Transverse colon (tissue), 4 donors: ENCODE results near the gene SLIT3. TPM values are rescaled to one million over a fixed set of nuclear protein-coding genes. Genes with fewer than 3 reads are reported as not detected.

Experiments used
- DNase-seq: peaks from one replicate; pipeline ENCODE4 v3.0.0-alpha.2; 2019
- H3K27ac ChIP-seq, 4 donors: fragments of 200-600 bp; sonication (generic); 2 replicates each; pipeline ENCODE4 v1.5.1; 2016 to 2018; ENCODE audit warnings: inconsistent platforms in 4 of 4
- H3K27me3 ChIP-seq: fragments of 200-600 bp; sonication (generic); 2 replicates; pipeline ENCODE4 v1.5.1; 2017; ENCODE audit warnings: inconsistent platforms
- H3K36me3 ChIP-seq, 4 donors: fragments of 200-600 bp; sonication (generic); 2 replicates each; pipeline ENCODE4 v1.5.1; 2017 to 2019; ENCODE audit warnings: inconsistent platforms in 4 of 4
- H3K4me1 ChIP-seq, 4 donors: fragments of 200-600 bp; sonication (generic); 2 replicates each; pipeline ENCODE4 v1.5.1; 2017 to 2020; ENCODE audit warnings: inconsistent platforms in 4 of 4
- H3K4me3 ChIP-seq, 4 donors: fragments of 200-600 bp; sonication (generic); 1 replicate in 1 of 4; 2 replicates in 3 of 4; pipeline versions ENCODE4 v1.5.1 to v1.6.1; 2017 to 2019; ENCODE audit warnings: inconsistent platforms in 4 of 4
- H3K9me3 ChIP-seq, 2 donors: fragments of 200-600 bp; sonication (generic); 2 replicates each; pipeline ENCODE4 v1.5.1; 2017 to 2019; ENCODE audit warnings: inconsistent platforms in 2 of 2
- EP300 ChIP-seq: sonication (generic); formaldehyde crosslinking; IDR thresholded peaks from one replicate; pipeline ENCODE4 v1.6.1; 2017; ENCODE audit warnings: antibody characterized with exemption, low read depth
- POLR2A ChIP-seq: fragments of 450-650 bp; IDR thresholded peaks from one replicate; pipeline ENCODE4 v1.6.1; 2016; ENCODE audit warnings: antibody characterized with exemption, mild to moderate bottlenecking, moderate library complexity
- POLR2AphosphoS5 ChIP-seq, 3 donors: sonication (generic); formaldehyde crosslinking; IDR thresholded peaks; one replicate each; pipeline ENCODE4 v1.6.1; 2016; ENCODE audit warnings: antibody characterized with exemption in 3 of 3
- WGBS, 2 donors: methylation state at CpG; one replicate each; pipeline ENCODE4 v1.1.5; 2018; ENCODE audit warnings: low coverage in 1 of 2; 5-methylcytosine and 5-hydroxymethylcytosine counted together
- in situ Hi-C, 4 donors: fragments of 200-750 bp; cut with MboI; loops; one replicate each; pipeline versions ENCODE4 v1.15.0 to v1.15.1; 2017; ENCODE audit warnings: low sequenced_read_pairs in 3 of 4, low pct_ligation_motif_present in 1 of 4, low pct_unique_long_range_greater_than_20kb in 1 of 4
- intact Hi-C: fragments of 100-400 bp; cut with DNase I; formaldehyde crosslinking; loops from one replicate; pipeline ENCODE4 v1.15.1; 2023; ENCODE audit warnings: low total_unique reads
- total RNA-seq, 4 donors: library from RNA; depleted of rRNA; stranded (reverse); fragments of >200 nt; gene quantifications; one replicate each; pipeline ENCODE4 v1.1.0, GENCODE V29; 2016
- TF ChIP-seq, protein P1 (sequence below), 5 experiments: fragments of 200-600 bp in 3 of 5; fragments of 450-650 bp in 2 of 5; sonication (generic) in 3 of 5; IDR thresholded peaks; 1 replicate in 2 of 5; 2 replicates in 3 of 5; pipeline ENCODE4 v1.5.1; 2016 to 2017; ENCODE audit warnings: antibody characterized with exemption in 5 of 5, inconsistent platforms in 3 of 5, mild to moderate bottlenecking in 2 of 5, moderate library complexity in 1 of 5

The SLIT3 gene
- total RNA-seq, 4 donors from 2014 or later = 6.7 to 60.5 (median 9.6) TPM

DNA sequence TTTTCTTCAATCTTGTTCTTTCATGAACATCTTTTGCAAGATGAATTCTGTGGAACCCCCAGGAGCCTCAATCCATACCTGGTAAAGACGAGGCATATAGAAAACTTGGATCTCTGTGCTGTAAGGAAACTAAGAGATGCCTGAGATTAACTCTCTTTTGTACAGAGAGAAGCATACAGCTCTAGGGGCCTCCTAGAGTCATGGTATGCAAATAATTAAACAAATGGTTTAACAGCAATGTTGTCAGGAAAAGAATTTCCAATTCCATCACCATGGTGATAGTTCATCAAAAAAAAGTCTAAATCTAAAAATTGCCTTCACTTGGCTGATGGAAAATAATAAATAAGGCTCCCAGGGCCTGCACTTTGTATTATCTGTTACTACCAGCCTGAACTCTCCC is 275.4 kb downstream of the SLIT3 start:
- no peak for DNase-seq
- no peak overlapping the region for H3K4me3 ChIP-seq
- intact Hi-C loops (no loop called here), in situ Hi-C loops (no loop called here)
- H3K4me1 ChIP-seq = peaks cover 0 to 4% (median 0%) of the 10 kb centered on the region in 4 donors
- no peaks in the 10 kb centered on the region for H3K9me3 ChIP-seq
- TF ChIP-seq EP300 = no peak
- TF ChIP-seq POLR2A = no peak
- TF ChIP-seq POLR2AphosphoS5 (IDR thresholded peaks at IDR 0.05) = no peak
- TF ChIP-seq, protein P1, sequence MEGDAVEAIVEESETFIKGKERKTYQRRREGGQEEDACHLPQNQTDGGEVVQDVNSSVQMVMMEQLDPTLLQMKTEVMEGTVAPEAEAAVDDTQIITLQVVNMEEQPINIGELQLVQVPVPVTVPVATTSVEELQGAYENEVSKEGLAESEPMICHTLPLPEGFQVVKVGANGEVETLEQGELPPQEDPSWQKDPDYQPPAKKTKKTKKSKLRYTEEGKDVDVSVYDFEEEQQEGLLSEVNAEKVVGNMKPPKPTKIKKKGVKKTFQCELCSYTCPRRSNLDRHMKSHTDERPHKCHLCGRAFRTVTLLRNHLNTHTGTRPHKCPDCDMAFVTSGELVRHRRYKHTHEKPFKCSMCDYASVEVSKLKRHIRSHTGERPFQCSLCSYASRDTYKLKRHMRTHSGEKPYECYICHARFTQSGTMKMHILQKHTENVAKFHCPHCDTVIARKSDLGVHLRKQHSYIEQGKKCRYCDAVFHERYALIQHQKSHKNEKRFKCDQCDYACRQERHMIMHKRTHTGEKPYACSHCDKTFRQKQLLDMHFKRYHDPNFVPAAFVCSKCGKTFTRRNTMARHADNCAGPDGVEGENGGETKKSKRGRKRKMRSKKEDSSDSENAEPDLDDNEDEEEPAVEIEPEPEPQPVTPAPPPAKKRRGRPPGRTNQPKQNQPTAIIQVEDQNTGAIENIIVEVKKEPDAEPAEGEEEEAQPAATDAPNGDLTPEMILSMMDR (IDR thresholded peaks at IDR 0.05) = no peak
- H3K27me3 ChIP-seq = no peaks in the 10 kb centered on the region
- H3K36me3 ChIP-seq = no peaks in the 10 kb centered on the region
- H3K27ac ChIP-seq = no peak overlapping the region
- WGBS, 2 donors = 70 to 71% methylated on average over 1 of the region's 1 CpG

DNA sequence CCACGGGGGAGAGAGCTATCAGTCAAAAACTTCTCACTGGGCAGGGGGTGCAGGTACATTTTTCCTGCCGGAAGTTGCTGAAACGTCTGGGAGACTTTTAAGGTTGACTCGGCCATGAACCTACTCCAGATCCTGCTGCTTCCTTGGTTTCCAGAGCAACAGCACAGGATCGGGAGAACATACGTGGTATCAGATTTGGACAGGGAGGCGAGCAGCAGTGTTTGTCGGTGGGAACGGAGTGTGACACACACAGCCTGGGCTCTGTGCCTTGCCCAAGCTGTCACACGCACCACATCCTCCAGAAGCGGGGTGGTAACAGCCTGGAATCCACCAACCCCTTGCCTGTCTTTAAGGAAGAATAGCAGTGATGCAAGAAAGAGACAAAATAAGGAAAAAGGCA is 276.5 kb downstream of the SLIT3 start:
- Histone ChIP-seq H3K27me3 (no peaks in the 10 kb centered on the region), H3K27ac (no peak overlapping the region), H3K36me3 (no peaks in the 10 kb centered on the region), H3K4me1 (peaks cover 0 to 4% (median 0%) of the 10 kb centered on the region in 4 donors), H3K9me3 (no peaks in the 10 kb centered on the region), H3K4me3 (no peak overlapping the region)
- TF ChIP-seq EP300 = no peak
- TF ChIP-seq, protein P1 (IDR thresholded peaks at IDR 0.05) = no peak
- TF ChIP-seq POLR2A = no peak
- TF ChIP-seq POLR2AphosphoS5 (IDR thresholded peaks at IDR 0.05) = no peak
- DNase-seq = no peak
- intact Hi-C loops = no loop called here
- in situ Hi-C loops = no loop called here
- WGBS, 2 donors = 87 to 90% methylated on average over 2 to 11 of the region's 11 CpGs

DNA sequence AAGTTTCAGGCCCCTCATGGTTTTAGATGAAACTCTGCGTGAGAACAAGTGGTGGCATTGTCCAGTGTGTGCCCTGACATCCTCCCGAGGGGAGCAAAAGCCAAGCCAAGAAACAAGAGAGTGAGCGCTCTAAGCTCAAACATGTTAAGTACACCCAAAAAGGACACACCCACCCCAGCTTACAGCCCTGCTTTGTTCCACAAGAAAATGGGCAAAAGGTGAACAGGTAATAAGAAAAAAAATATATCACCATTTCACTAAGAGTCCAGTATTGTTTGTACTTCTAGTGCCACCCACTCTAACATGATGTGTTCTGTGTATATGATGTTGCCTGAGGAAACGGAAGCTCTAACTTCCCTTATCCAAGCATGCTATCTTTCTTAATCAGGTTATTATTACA is 278.2 kb downstream of the SLIT3 start:
- Histone ChIP-seq H3K4me1 (peaks cover 0 to 1% (median 0%) of the 10 kb centered on the region in 4 donors), H3K36me3 (no peaks in the 10 kb centered on the region), H3K9me3 (no peaks in the 10 kb centered on the region), H3K4me3 (no peak overlapping the region), H3K27ac (no peak overlapping the region), H3K27me3 (no peaks in the 10 kb centered on the region)
- in situ Hi-C loops (no loop called here), intact Hi-C loops (no loop called here)
- DNase-seq = no peak
- TF ChIP-seq POLR2A (no peak), POLR2AphosphoS5 (IDR thresholded peaks at IDR 0.05) (no peak), EP300 (no peak)
- TF ChIP-seq, protein P1 (IDR thresholded peaks at IDR 0.05) = no peak
- 55 to 71% methylated on average over 4 of the region's 4 CpGs for WGBS, 2 donors

DNA sequence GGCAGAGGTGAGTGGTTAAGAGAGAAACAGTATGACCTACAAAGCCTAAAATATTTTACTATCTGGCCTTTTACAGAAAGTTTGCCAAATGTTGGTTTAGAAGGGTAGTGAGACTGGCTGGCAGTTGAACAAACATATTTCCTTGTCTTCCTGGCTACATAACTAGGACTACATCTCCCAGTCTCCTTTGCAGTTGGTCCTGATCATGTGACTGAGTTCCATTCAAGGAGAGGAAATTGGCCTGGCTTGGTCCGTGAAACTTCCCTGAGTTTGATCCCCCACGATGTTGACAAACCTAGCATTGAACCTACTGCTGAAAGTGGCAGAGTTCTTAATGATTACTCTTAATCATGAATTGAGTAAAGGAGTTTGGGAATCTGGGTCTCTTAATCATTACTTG is 280.8 kb downstream of the SLIT3 start:
- H3K9me3 ChIP-seq = no peaks in the 10 kb centered on the region
- DNase-seq = no peak
- TF ChIP-seq POLR2A = no peak
- no peak for TF ChIP-seq EP300
- TF ChIP-seq, protein P1 (IDR thresholded peaks at IDR 0.05) = no peak
- no peak for TF ChIP-seq POLR2AphosphoS5 (IDR thresholded peaks at IDR 0.05)
- in situ Hi-C loops (no loop called here), intact Hi-C loops (no loop called here)
- no peaks in the 10 kb centered on the region for H3K27me3 ChIP-seq
- H3K4me1 ChIP-seq = no peaks in the 10 kb centered on the region
- 33% methylated on average over 2 of the region's 2 CpGs; no CpG with 5 or more reads in 1 of the 2 donors for WGBS, 2 donors
- H3K4me3 ChIP-seq = no peak overlapping the region
- H3K36me3 ChIP-seq = no peaks in the 10 kb centered on the region
- no peak overlapping the region for H3K27ac ChIP-seq
